H9 (cell line): Measurements from ENCODE around the gene ITPA. TPM values are rescaled to one million over a fixed set of nuclear protein-coding genes. Genes with fewer than 3 reads are reported as not detected.

ENCODE experiments used
- DNase-seq: peaks from one replicate; pipeline ENCODE4 v3.0.0-alpha.2; 2017
- H2AFZ ChIP-seq: one replicate; pipeline ENCODE4 v1.6.1; 2013; ENCODE audit warnings: mild to moderate bottlenecking, low read length, control low read depth, moderate library complexity
- H2AK5ac ChIP-seq: 2 replicates; pipeline ENCODE4 v1.6.1; 2013; ENCODE audit warnings: low read length, control low read depth, mixed read lengths; ENCODE audit not compliant: insufficient read length
- H2BK120ac ChIP-seq: one replicate; pipeline ENCODE4 v1.6.1; 2013; ENCODE audit warnings: low read depth, mild to moderate bottlenecking, low read length, control low read depth, inconsistent platforms; ENCODE audit not compliant: poor library complexity, severe bottlenecking
- H2BK12ac ChIP-seq: 2 replicates; pipeline ENCODE4 v1.6.1; 2013; ENCODE audit warnings: low read length, control low read depth, mixed read lengths, low read depth; ENCODE audit not compliant: insufficient read length
- H2BK15ac ChIP-seq: 2 replicates; pipeline ENCODE4 v1.6.1; 2013; ENCODE audit warnings: low read depth, low read length, control low read depth
- H2BK20ac ChIP-seq: one replicate; pipeline ENCODE4 v1.6.1; 2013; ENCODE audit warnings: low read depth, mild to moderate bottlenecking, low read length, control low read depth, inconsistent platforms; ENCODE audit not compliant: poor library complexity, severe bottlenecking
- H2BK5ac ChIP-seq: 2 replicates; pipeline ENCODE4 v1.6.1; 2013; ENCODE audit warnings: low read length, control low read depth, mixed read lengths; ENCODE audit not compliant: insufficient read length
- H3K14ac ChIP-seq: 2 replicates; pipeline ENCODE4 v1.6.1; 2013; ENCODE audit warnings: low read length, control low read depth; ENCODE audit not compliant: insufficient read depth
- H3K18ac ChIP-seq: 2 replicates; pipeline ENCODE4 v1.6.1; 2013; ENCODE audit warnings: low read depth, mild to moderate bottlenecking, mixed read lengths, low read length, control low read depth; ENCODE audit not compliant: insufficient read length
- H3K23ac ChIP-seq: 2 replicates; pipeline ENCODE4 v1.6.1; 2013; ENCODE audit warnings: low read length, control low read depth, mixed read lengths, low read depth; ENCODE audit not compliant: insufficient read length
- H3K23me2 ChIP-seq: 2 replicates; pipeline ENCODE4 v1.6.1; 2013; ENCODE audit warnings: low read depth, mild to moderate bottlenecking, mixed read lengths, low read length, control low read depth; ENCODE audit not compliant: insufficient read length, poor library complexity, severe bottlenecking
- H3K27ac ChIP-seq: 2 replicates; pipeline ENCODE4 v1.5.1; 2013; ENCODE audit warnings: low read length, control low read depth, mixed read lengths, low read depth; ENCODE audit not compliant: insufficient read length
- H3K27me3 ChIP-seq: 2 replicates; pipeline ENCODE4 v1.6.1; 2013; ENCODE audit warnings: low read length, control low read depth, inconsistent platforms; ENCODE audit not compliant: insufficient read depth
- H3K4ac ChIP-seq: 2 replicates; pipeline ENCODE4 v1.6.1; 2013; ENCODE audit warnings: low read depth, mild to moderate bottlenecking, control low read depth, inconsistent platforms, low read length, moderate library complexity
- H3K4me1 ChIP-seq: 2 replicates; pipeline ENCODE4 v1.6.1; 2013; ENCODE audit warnings: low read length, control low read depth, inconsistent platforms; ENCODE audit not compliant: insufficient read depth
- H3K4me2 ChIP-seq: 2 replicates; pipeline ENCODE4 v1.6.1; 2013; ENCODE audit warnings: low read length, control low read depth, mixed read lengths; ENCODE audit not compliant: insufficient read length, insufficient read depth
- H3K56ac ChIP-seq: 2 replicates; pipeline ENCODE4 v1.6.1; 2013; ENCODE audit warnings: low read depth, mild to moderate bottlenecking, mixed read lengths, low read length, control low read depth; ENCODE audit not compliant: insufficient read length
- H3K79me1 ChIP-seq: 2 replicates; pipeline ENCODE4 v1.6.1; 2013; ENCODE audit warnings: low read depth, mild to moderate bottlenecking, moderate library complexity, low read length, control low read depth, inconsistent platforms; ENCODE audit not compliant: insufficient read depth, poor library complexity, severe bottlenecking
- H3K79me2 ChIP-seq: 2 replicates; pipeline ENCODE4 v1.6.1; 2013; ENCODE audit warnings: low read length, control low read depth, inconsistent platforms; ENCODE audit not compliant: insufficient read depth
- H3K9ac ChIP-seq: 2 replicates; pipeline ENCODE4 v1.6.1; 2013; ENCODE audit warnings: low read length, control low read depth, mixed read lengths; ENCODE audit not compliant: insufficient read length; ENCODE audit errors: extremely low read depth
- H3K9me3 ChIP-seq: one replicate; pipeline ENCODE4 v1.6.1; 2013; ENCODE audit warnings: low read depth, low read length, inconsistent platforms; ENCODE audit not compliant: control insufficient read depth
- H3T11ph ChIP-seq: one replicate; pipeline ENCODE4 v1.6.1; 2013; ENCODE audit warnings: mild to moderate bottlenecking, low read length, control low read depth, inconsistent platforms
- H4K20me1 ChIP-seq: one replicate; pipeline ENCODE4 v1.6.1; 2013; ENCODE audit not compliant: control insufficient read depth, insufficient read length, insufficient read depth
- H4K5ac ChIP-seq: 2 replicates; pipeline ENCODE4 v1.6.1; 2013; ENCODE audit warnings: low read depth, mild to moderate bottlenecking, mixed read lengths, low read length, control low read depth; ENCODE audit not compliant: insufficient read length
- H4K8ac ChIP-seq: replicated peaks from 2 replicates; pipeline ENCODE4 v1.6.1; 2013; ENCODE audit warnings: low read length, control low read depth, mixed read lengths, low read depth; ENCODE audit not compliant: insufficient read length
- H4K91ac ChIP-seq: 2 replicates; pipeline ENCODE4 v1.6.1; 2013; ENCODE audit warnings: low read depth, mild to moderate bottlenecking, moderate library complexity, mixed read lengths, low read length, control low read depth; ENCODE audit not compliant: insufficient read length
- H3K27ac Mint-ChIP-seq, 3 experiments: 2 replicates in 2 of 3; 3 replicates in 1 of 3; pipeline ENCODE4 v1.8.0; 2020 to 2021; ENCODE audit warnings: mixed read lengths in 3 of 3, mild to moderate bottlenecking in 1 of 3, moderate library complexity in 1 of 3
- H3K27me3 Mint-ChIP-seq: 2 replicates; pipeline ENCODE4 v1.8.0; 2021; ENCODE audit warnings: low read depth, mild to moderate bottlenecking, moderate library complexity, mixed read lengths
- H3K36me3 Mint-ChIP-seq, 3 experiments: 2 replicates in 2 of 3; 3 replicates in 1 of 3; pipeline ENCODE4 v1.8.0; 2020 to 2021; ENCODE audit warnings: low read depth in 3 of 3, mixed read lengths in 3 of 3; ENCODE audit not compliant: insufficient read depth in 1 of 3
- H3K4me1 Mint-ChIP-seq, 2 experiments: 2 replicates each; pipeline ENCODE4 v1.8.0; 2020; ENCODE audit warnings: mixed read lengths in 2 of 2
- H3K4me3 Mint-ChIP-seq, 2 experiments: 2 replicates in 1 of 2; 3 replicates in 1 of 2; pipeline ENCODE4 v1.8.0; 2020 to 2021; ENCODE audit warnings: mild to moderate bottlenecking in 2 of 2, mixed read lengths in 2 of 2, moderate library complexity in 1 of 2
- H3K9me3 Mint-ChIP-seq, 2 experiments: 2 replicates in 1 of 2; 3 replicates in 1 of 2; pipeline ENCODE4 v1.8.0; 2020; ENCODE audit warnings: mild to moderate bottlenecking in 2 of 2, mixed read lengths in 2 of 2, moderate library complexity in 1 of 2
- CTCF ChIP-seq: fragments of 200-600 bp; sonication (generic); conservative IDR thresholded peaks from 3 replicates; pipeline ENCODE4 v1.8.0; 2021; ENCODE audit warnings: antibody characterized with exemption, mild to moderate bottlenecking
- WGBS: extraction: QIAGEN DNeasy Blood & Tissue Kit; methylation state at CpG from one replicate; pipeline ENCODE4 v1.1.7; 2013; ENCODE audit warnings: missing lambda C conversion rate, low lambda C conversion rate, mixed read lengths; ENCODE audit not compliant: insufficient read length; ENCODE audit errors: extremely low coverage; 5-methylcytosine and 5-hydroxymethylcytosine counted together
- total RNA-seq: library from RNA; stranded (reverse); gene quantifications from 2 replicates; pipeline ENCODE4 v1.2.1, GENCODE V29; 2021

ITPA gene
- total RNA-seq, 1 experiment from 2014 or later, result 74.5 TPM

GRCh38 chr20:3273371-3273770 is 64.1 kb downstream of the ITPA start:
- Histone ChIP-seq H4K5ac (no peak overlapping the region), H3K27ac (no peak overlapping the region)
- peak overlapping the region in 1 of 3 experiments; percentile 35; a peak in 1 of 7 replicates for H3K27ac Mint-ChIP-seq

More at GRCh38 chr20:3273371-3273770, 64.1 kb downstream of the ITPA start:
- Histone ChIP-seq H3K79me1 (no peaks in the 10 kb centered on the region), H3K18ac (no peak overlapping the region), H4K91ac (no peak overlapping the region), H2AK5ac (no peak overlapping the region), H3K23ac (no peak overlapping the region), H3K9ac (no peak overlapping the region), H3K4me2 (no peak overlapping the region), H3K27me3 (no peaks in the 10 kb centered on the region), H4K20me1 (no peaks in the 10 kb centered on the region), H3T11ph (no peak overlapping the region), H3K4ac (no peak overlapping the region), H2BK120ac (no peak overlapping the region), H2BK12ac (no peak overlapping the region), H2AFZ (no peak overlapping the region), H4K8ac (no peak overlapping the region), H2BK20ac (no peak overlapping the region), H3K23me2 (no peaks in the 10 kb centered on the region), H3K9me3 (no peaks in the 10 kb centered on the region), H2BK15ac (no peak overlapping the region), H3K14ac (no peak overlapping the region), H3K56ac (no peak overlapping the region), H3K79me2 (no peaks in the 10 kb centered on the region), H2BK5ac (no peak overlapping the region), H3K4me1 (no peaks in the 10 kb centered on the region)
- no peak for TF ChIP-seq CTCF
- H3K9me3 Mint-ChIP-seq, result no peaks in the 10 kb centered on the region
- DNase-seq, result no peak
- no peaks in the 10 kb centered on the region for H3K27me3 Mint-ChIP-seq
- H3K4me1 Mint-ChIP-seq, result peaks cover 0 to 10% of the 10 kb centered on the region in 2 experiments; a peak in 2 of 4 replicates
- H3K4me3 Mint-ChIP-seq, result no peak overlapping the region
- no CpG with 5 or more reads among the region's 4 CpGs for WGBS
- peaks cover 0 to 4% (median 0%) of the 10 kb centered on the region in 3 experiments; a peak in 3 of 7 replicates for H3K36me3 Mint-ChIP-seq

Other genes starting within 250 kb of the ITPA start
- gene GNRH2, start 165.9 kb upstream of the ITPA start, total RNA-seq, result 0.50 and 1.1 TPM in 2 replicates
- 97.6 and 102 TPM in 2 replicates for gene MRPS26, start 163.4 kb upstream of the ITPA start, total RNA-seq
- gene OXT, start 137.9 kb upstream of the ITPA start, total RNA-seq, result 0.64 TPM in 1 of 2 replicates, not detected in the other
- gene AVP, start 124.8 kb upstream of the ITPA start, total RNA-seq, result not detected in 2 replicates
- 25.0 and 27.1 TPM in 2 replicates for gene FASTKD5, start 49.6 kb upstream of the ITPA start, total RNA-seq
- gene UBOX5, start 49.6 kb upstream of the ITPA start, total RNA-seq, result 4.5 and 4.6 TPM in 2 replicates
- 19.2 and 20.8 TPM in 2 replicates for gene LZTS3, start 35.9 kb upstream of the ITPA start, total RNA-seq
- 56.2 and 58.1 TPM in 2 replicates for gene DDRGK1, start 4.8 kb upstream of the ITPA start, total RNA-seq
- gene SLC4A11, start 29.7 kb downstream of the ITPA start, total RNA-seq, result 25.5 and 29.4 TPM in 2 replicates
- 5.3 and 5.5 TPM in 2 replicates for gene DNAAF9, start 198.2 kb downstream of the ITPA start, total RNA-seq